Hepatocyte (in vitro differentiated cells): ENCODE data around the gene MACF1.

Experiments
- CTCF ChIP-seq: fragments of 200-600 bp; sonication (generic); IDR thresholded peaks from 2 replicates; pipeline ENCODE4 v1.5.1; 2016; ENCODE audit warnings: antibody characterized with exemption, mild to moderate bottlenecking; ENCODE audit not compliant: poor library complexity
- EZH2 ChIP-seq: fragments of 200-600 bp; sonication (generic); IDR thresholded peaks from 2 replicates; pipeline ENCODE4 v1.6.1; 2016; ENCODE audit warnings: antibody characterized with exemption, mild to moderate bottlenecking, borderline replicate concordance
- EZH2phosphoT487 ChIP-seq: fragments of 200-600 bp; sonication (generic); IDR thresholded peaks from one replicate; pipeline ENCODE4 v1.6.1; 2018; ENCODE audit warnings: antibody characterized with exemption, mild to moderate bottlenecking, low read depth, moderate library complexity; ENCODE audit not compliant: unreplicated experiment, severe bottlenecking

- TF ChIP-seq CTCF: peak; percentile 55
- no peak for TF ChIP-seq EZH2
- no peak for TF ChIP-seq EZH2phosphoT487
Measured at GRCh38 chr1:39378377-39378776, 173.9 kb downstream of the MACF1 start.
